ENCODE results near the gene DNAH11. TPM values are rescaled to one million over a fixed set of nuclear protein-coding genes. Genes with fewer than 3 reads are reported as not detected.

DNAH11 gene
- total and polyA plus RNA-seq, 2 donors (not counting 1 experiment from before 2014, with no cell fraction given): 0.33 to 0.34 TPM

GRCh38 chr7:21707566-21707965, 164.7 kb downstream of the DNAH11 start:
- no peaks in the 10 kb centered on the region for H3K27me3 ChIP-seq (ENCODE audit: control insufficient read depth, insufficient read depth, low read length)
- no peak overlapping the region for H3K27ac ChIP-seq (ENCODE audit: insufficient read depth, low read length)
- no peaks in the 10 kb centered on the region for H4K20me1 ChIP-seq (ENCODE audit: control insufficient read depth, extremely low read depth, insufficient read depth, low read length)
- H3K9ac ChIP-seq (ENCODE audit: insufficient read depth, low read length): no peak overlapping the region
- no peak for DNase-seq (ENCODE audit: low read depth in 2 of 2)
- H3K4me2 ChIP-seq (ENCODE audit: extremely low read depth, insufficient read depth, low read length): no peak overlapping the region
- no peak overlapping the region for H3K4me3 ChIP-seq (replicated peaks in 1 of 4; ENCODE audit: control extremely low read depth in 1 of 4, insufficient read depth in 1 of 4, low read depth in 3 of 4, low read length in 4 of 4)
- no peaks in the 10 kb centered on the region for H3K9me3 ChIP-seq (ENCODE audit: control insufficient read depth, insufficient read depth, low read depth, low read length)
- H3K36me3 ChIP-seq (ENCODE audit: control insufficient read depth, insufficient read depth, low read length): no peaks in the 10 kb centered on the region
- no peak overlapping the region for H2AFZ ChIP-seq (ENCODE audit: low read length)
- H3K4me1 ChIP-seq (ENCODE audit: control insufficient read depth, extremely low read depth, insufficient read depth, low read length): no peaks in the 10 kb centered on the region
- no peak for TF ChIP-seq EZH2 (IDR thresholded peaks at IDR 0.05; ENCODE audit: low read length, missing control alignments)
- TF ChIP-seq, protein P1, sequence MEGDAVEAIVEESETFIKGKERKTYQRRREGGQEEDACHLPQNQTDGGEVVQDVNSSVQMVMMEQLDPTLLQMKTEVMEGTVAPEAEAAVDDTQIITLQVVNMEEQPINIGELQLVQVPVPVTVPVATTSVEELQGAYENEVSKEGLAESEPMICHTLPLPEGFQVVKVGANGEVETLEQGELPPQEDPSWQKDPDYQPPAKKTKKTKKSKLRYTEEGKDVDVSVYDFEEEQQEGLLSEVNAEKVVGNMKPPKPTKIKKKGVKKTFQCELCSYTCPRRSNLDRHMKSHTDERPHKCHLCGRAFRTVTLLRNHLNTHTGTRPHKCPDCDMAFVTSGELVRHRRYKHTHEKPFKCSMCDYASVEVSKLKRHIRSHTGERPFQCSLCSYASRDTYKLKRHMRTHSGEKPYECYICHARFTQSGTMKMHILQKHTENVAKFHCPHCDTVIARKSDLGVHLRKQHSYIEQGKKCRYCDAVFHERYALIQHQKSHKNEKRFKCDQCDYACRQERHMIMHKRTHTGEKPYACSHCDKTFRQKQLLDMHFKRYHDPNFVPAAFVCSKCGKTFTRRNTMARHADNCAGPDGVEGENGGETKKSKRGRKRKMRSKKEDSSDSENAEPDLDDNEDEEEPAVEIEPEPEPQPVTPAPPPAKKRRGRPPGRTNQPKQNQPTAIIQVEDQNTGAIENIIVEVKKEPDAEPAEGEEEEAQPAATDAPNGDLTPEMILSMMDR (conservative IDR thresholded peaks at IDR 0.05 in 1 of 2, IDR thresholded peaks at IDR 0.05 in 1 of 2; ENCODE audit: low read depth in 1 of 2, low read length in 2 of 2): no peak
- no peaks in the 10 kb centered on the region for H3K79me2 ChIP-seq (ENCODE audit: control insufficient read depth, insufficient read depth, low read length)

- Histone ChIP-seq H3K4me3 (replicated peaks in 1 of 4; ENCODE audit: control extremely low read depth in 1 of 4, insufficient read depth in 1 of 4, low read depth in 3 of 4, low read length in 4 of 4) (no peak overlapping the region), H3K27me3 (ENCODE audit: control insufficient read depth, insufficient read depth, low read length) (no peaks in the 10 kb centered on the region), H4K20me1 (ENCODE audit: control insufficient read depth, extremely low read depth, insufficient read depth, low read length) (no peaks in the 10 kb centered on the region), H3K79me2 (ENCODE audit: control insufficient read depth, insufficient read depth, low read length) (no peaks in the 10 kb centered on the region), H3K27ac (ENCODE audit: insufficient read depth, low read length) (no peak overlapping the region), H3K36me3 (ENCODE audit: control insufficient read depth, insufficient read depth, low read length) (no peaks in the 10 kb centered on the region), H3K4me1 (ENCODE audit: control insufficient read depth, extremely low read depth, insufficient read depth, low read length) (no peaks in the 10 kb centered on the region), H3K9ac (ENCODE audit: insufficient read depth, low read length) (no peak overlapping the region), H2AFZ (ENCODE audit: low read length) (no peak overlapping the region), H3K9me3 (ENCODE audit: control insufficient read depth, insufficient read depth, low read depth, low read length) (no peaks in the 10 kb centered on the region), H3K4me2 (ENCODE audit: extremely low read depth, insufficient read depth, low read length) (no peak overlapping the region)
- TF ChIP-seq, protein P1 (conservative IDR thresholded peaks at IDR 0.05 in 1 of 2, IDR thresholded peaks at IDR 0.05 in 1 of 2; ENCODE audit: low read depth in 1 of 2, low read length in 2 of 2): no peak
- TF ChIP-seq EZH2 (IDR thresholded peaks at IDR 0.05; ENCODE audit: low read length, missing control alignments): no peak
- no peak for DNase-seq (ENCODE audit: low read depth in 2 of 2)
Measured at GRCh38 chr7:21708096-21708495, 165.3 kb downstream of the DNAH11 start.

- no peak overlapping the region for H2AFZ ChIP-seq (ENCODE audit: low read length)
- H3K27ac ChIP-seq (ENCODE audit: insufficient read depth, low read length): no peak overlapping the region
- H3K27me3 ChIP-seq (ENCODE audit: control insufficient read depth, insufficient read depth, low read length): no peaks in the 10 kb centered on the region
- TF ChIP-seq, protein P1 (conservative IDR thresholded peaks at IDR 0.05 in 1 of 2, IDR thresholded peaks at IDR 0.05 in 1 of 2; ENCODE audit: low read depth in 1 of 2, low read length in 2 of 2): no peak
- no peak for TF ChIP-seq EZH2 (IDR thresholded peaks at IDR 0.05; ENCODE audit: low read length, missing control alignments)
- H3K9me3 ChIP-seq (ENCODE audit: control insufficient read depth, insufficient read depth, low read depth, low read length): no peaks in the 10 kb centered on the region
- no peak overlapping the region for H3K4me2 ChIP-seq (ENCODE audit: extremely low read depth, insufficient read depth, low read length)
- no peaks in the 10 kb centered on the region for H3K4me1 ChIP-seq (ENCODE audit: control insufficient read depth, extremely low read depth, insufficient read depth, low read length)
- DNase-seq (ENCODE audit: low read depth in 2 of 2): no peak
- no peaks in the 10 kb centered on the region for H3K36me3 ChIP-seq (ENCODE audit: control insufficient read depth, insufficient read depth, low read length)
- H4K20me1 ChIP-seq (ENCODE audit: control insufficient read depth, extremely low read depth, insufficient read depth, low read length): no peaks in the 10 kb centered on the region
- H3K4me3 ChIP-seq (replicated peaks in 1 of 4; ENCODE audit: control extremely low read depth in 1 of 4, insufficient read depth in 1 of 4, low read depth in 3 of 4, low read length in 4 of 4): no peak overlapping the region
- H3K79me2 ChIP-seq (ENCODE audit: control insufficient read depth, insufficient read depth, low read length): no peaks in the 10 kb centered on the region
- no peak overlapping the region for H3K9ac ChIP-seq (ENCODE audit: insufficient read depth, low read length)
Measured at GRCh38 chr7:21717323-21717722, 174.5 kb downstream of the DNAH11 start.

All from fibroblast of lung (primary cell).